Measurements from ENCODE around the gene DNAJC15. TPM values are rescaled to one million over a fixed set of nuclear protein-coding genes. Genes with fewer than 3 reads are reported as not detected.

The DNAJC15 gene
- total RNA-seq, 1 donor from 2014 or later, result 30.1 TPM

- Histone ChIP-seq H3K27me3 (ENCODE audit: low read depth) (no peaks in the 10 kb centered on the region), H3K9me3 (replicated peaks) (no peaks in the 10 kb centered on the region), H3K27ac (replicated peaks) (no peak overlapping the region), H3K4me1 (peaks cover 23% of the 10 kb centered on the region), H3K4me3 (no peak overlapping the region), H3K36me3 (peaks cover 18% of the 10 kb centered on the region)
- DNase-seq, result no peak
- intact Hi-C loops (cut with micrococcal nuclease), result loop anchor here (10.0 kb wide), 1 partner anchor 713 kb away; no protein-coding TSS in a partner anchor
- TF ChIP-seq, protein P1, sequence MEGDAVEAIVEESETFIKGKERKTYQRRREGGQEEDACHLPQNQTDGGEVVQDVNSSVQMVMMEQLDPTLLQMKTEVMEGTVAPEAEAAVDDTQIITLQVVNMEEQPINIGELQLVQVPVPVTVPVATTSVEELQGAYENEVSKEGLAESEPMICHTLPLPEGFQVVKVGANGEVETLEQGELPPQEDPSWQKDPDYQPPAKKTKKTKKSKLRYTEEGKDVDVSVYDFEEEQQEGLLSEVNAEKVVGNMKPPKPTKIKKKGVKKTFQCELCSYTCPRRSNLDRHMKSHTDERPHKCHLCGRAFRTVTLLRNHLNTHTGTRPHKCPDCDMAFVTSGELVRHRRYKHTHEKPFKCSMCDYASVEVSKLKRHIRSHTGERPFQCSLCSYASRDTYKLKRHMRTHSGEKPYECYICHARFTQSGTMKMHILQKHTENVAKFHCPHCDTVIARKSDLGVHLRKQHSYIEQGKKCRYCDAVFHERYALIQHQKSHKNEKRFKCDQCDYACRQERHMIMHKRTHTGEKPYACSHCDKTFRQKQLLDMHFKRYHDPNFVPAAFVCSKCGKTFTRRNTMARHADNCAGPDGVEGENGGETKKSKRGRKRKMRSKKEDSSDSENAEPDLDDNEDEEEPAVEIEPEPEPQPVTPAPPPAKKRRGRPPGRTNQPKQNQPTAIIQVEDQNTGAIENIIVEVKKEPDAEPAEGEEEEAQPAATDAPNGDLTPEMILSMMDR (IDR thresholded peaks at IDR 0.05; ENCODE audit: borderline replicate concordance), result no peak
These were observed 58.5 kb downstream of the DNAJC15 start for GRCh38 chr13:43081866-43082265.

DNA sequence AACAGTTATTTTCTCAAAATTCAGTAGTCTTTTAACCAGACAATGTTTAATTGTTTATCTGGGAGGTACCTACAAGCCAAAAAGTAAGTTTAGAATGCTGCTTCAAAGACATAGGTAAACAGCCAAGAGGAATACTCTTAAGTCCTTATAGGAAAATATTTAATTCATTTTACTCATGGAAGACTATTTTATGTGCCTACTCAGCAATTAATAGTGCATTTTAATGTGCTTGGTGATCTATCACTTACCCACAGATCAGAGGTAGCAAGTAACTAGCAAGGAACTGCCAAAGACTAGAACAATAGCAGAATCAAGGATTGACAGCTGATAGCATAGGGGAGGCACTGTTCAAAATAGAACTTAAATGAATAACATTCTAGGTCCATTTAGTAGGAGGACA is 60.4 kb downstream of the DNAJC15 start:
- Histone ChIP-seq H3K4me1 (peaks cover 13% of the 10 kb centered on the region), H3K36me3 (peaks cover 18% of the 10 kb centered on the region), H3K9me3 (replicated peaks) (no peaks in the 10 kb centered on the region), H3K4me3 (no peak overlapping the region), H3K27ac (replicated peaks) (no peak overlapping the region), H3K27me3 (ENCODE audit: low read depth) (no peaks in the 10 kb centered on the region)
- DNase-seq, result no peak
- intact Hi-C loops (cut with micrococcal nuclease), result loop anchor here (10.0 kb wide), 1 partner anchor 711 kb away; no protein-coding TSS in a partner anchor
- TF ChIP-seq, protein P1 (IDR thresholded peaks at IDR 0.05; ENCODE audit: borderline replicate concordance), result no peak

- H3K36me3 ChIP-seq, result peaks cover 19% of the 10 kb centered on the region
- intact Hi-C loops (cut with micrococcal nuclease), result loop anchor here (10.0 kb wide), 1 partner anchor 709 kb away; no protein-coding TSS in a partner anchor
- H3K9me3 ChIP-seq (replicated peaks), result peaks cover 10% of the 10 kb centered on the region
- DNase-seq, result no peak
- TF ChIP-seq, protein P1 (IDR thresholded peaks at IDR 0.05; ENCODE audit: borderline replicate concordance), result peak; percentile 73
- peaks cover 9% of the 10 kb centered on the region for H3K4me1 ChIP-seq
- no peak overlapping the region for H3K27ac ChIP-seq (replicated peaks)
- H3K4me3 ChIP-seq, result no peak overlapping the region
- no peaks in the 10 kb centered on the region for H3K27me3 ChIP-seq (ENCODE audit: low read depth)
These were observed 62.2 kb downstream of the DNAJC15 start for GRCh38 chr13:43085545-43085944.

GRCh38 chr13:43086181-43086580 is 62.8 kb downstream of the DNAJC15 start:
- peaks cover 9% of the 10 kb centered on the region for H3K4me1 ChIP-seq
- TF ChIP-seq, protein P1 (IDR thresholded peaks at IDR 0.05; ENCODE audit: borderline replicate concordance), result no peak
- peaks cover 10% of the 10 kb centered on the region for H3K9me3 ChIP-seq (replicated peaks)
- peaks cover 17% of the 10 kb centered on the region for H3K36me3 ChIP-seq
- H3K4me3 ChIP-seq, result no peak overlapping the region
- no peak for DNase-seq
- no peaks in the 10 kb centered on the region for H3K27me3 ChIP-seq (ENCODE audit: low read depth)
- H3K27ac ChIP-seq (replicated peaks), result no peak overlapping the region
- intact Hi-C loops (cut with micrococcal nuclease), result loop anchor here (10.0 kb wide), 1 partner anchor 709 kb away; no protein-coding TSS in a partner anchor

- Histone ChIP-seq H3K4me3 (peak overlapping the region; percentile 58), H3K4me1 (peaks cover 9% of the 10 kb centered on the region), H3K27ac (replicated peaks) (peak overlapping the region; percentile 65), H3K36me3 (peaks cover 9% of the 10 kb centered on the region), H3K27me3 (ENCODE audit: low read depth) (no peaks in the 10 kb centered on the region), H3K9me3 (replicated peaks) (peaks cover 10% of the 10 kb centered on the region)
- TF ChIP-seq, protein P1 (IDR thresholded peaks at IDR 0.05; ENCODE audit: borderline replicate concordance), result no peak
- intact Hi-C loops (cut with micrococcal nuclease), result loop anchor here (10.0 kb wide), 1 partner anchor 707 kb away; no protein-coding TSS in a partner anchor
- no peak for DNase-seq
These were observed 64.7 kb downstream of the DNAJC15 start for GRCh38 chr13:43088093-43088511.

Measured in left ventricle myocardium inferior (tissue), 1 donor.